Naive thymus-derived CD4-positive, alpha-beta T cell (primary cell): Measurements from ENCODE around the gene SYNC. TPM values are rescaled to one million over a fixed set of nuclear protein-coding genes. Genes with fewer than 3 reads are reported as not detected.

Experiments
- ATAC-seq: fragments of 150-1000 bp; cut with Tn5 transposase; 2 replicates; pipeline ENCODE4 v1.10.0; 2021; ENCODE audit warnings: mild to moderate bottlenecking, moderate library complexity
- CTCF ChIA-PET: fragments of 350-600 bp; sonication (Branson Sonifier 250); formaldehyde crosslinking; loops from one replicate; lab custom pipeline; 2021; ENCODE audit warnings: antibody characterized with exemption; lab: Charles Lee
- POLR2A ChIA-PET: fragments of 350-600 bp; sonication (Branson Sonifier 250); formaldehyde crosslinking; loops from one replicate; lab custom pipeline; 2021; ENCODE audit warnings: antibody characterized with exemption, inconsistent platforms; lab: Charles Lee
- DNase-seq, 9 donors: peaks; one replicate each; pipeline versions ENCODE4 v3.0.0 to v3.0.0-alpha.2; 2020 to 2022; ENCODE audit warnings: mixed read lengths in 1 of 9
- H3K27ac ChIP-seq: one replicate; pipeline ENCODE4 v1.7.0; 2013; ENCODE audit warnings: mild to moderate bottlenecking, low read depth, low read length, moderate library complexity
- H3K27me3 ChIP-seq, 2 donors: one replicate each; pipeline ENCODE4 v1.7.0; 2013; ENCODE audit warnings: low read length in 2 of 2, mild to moderate bottlenecking in 2 of 2, moderate library complexity in 2 of 2; ENCODE audit not compliant: control insufficient read depth in 2 of 2, insufficient read depth in 2 of 2
- H3K36me3 ChIP-seq, 3 experiments: 1 replicate in 2 of 3; 2 replicates in 1 of 3; pipeline ENCODE4 v1.7.0; 2013; ENCODE audit warnings: low read length in 3 of 3, mild to moderate bottlenecking in 3 of 3, moderate library complexity in 1 of 3; ENCODE audit not compliant: insufficient read depth in 3 of 3, control insufficient read depth in 2 of 3
- H3K4me1 ChIP-seq, 2 donors: one replicate each; pipeline ENCODE4 v1.7.0; 2013; ENCODE audit warnings: low read length in 2 of 2, mild to moderate bottlenecking in 2 of 2, moderate library complexity in 1 of 2; ENCODE audit not compliant: control insufficient read depth in 2 of 2, insufficient read depth in 2 of 2
- H3K4me3 ChIP-seq: 2 replicates; pipeline ENCODE4 v1.7.0; 2013; ENCODE audit warnings: mild to moderate bottlenecking, low read length
- H3K9me3 ChIP-seq, 3 experiments: 1 replicate in 2 of 3; 2 replicates in 1 of 3; pipeline ENCODE4 v1.7.0; 2013; ENCODE audit warnings: low read length in 3 of 3; ENCODE audit not compliant: control insufficient read depth in 2 of 3
- H3K27ac Mint-ChIP-seq, 9 donors: one replicate each; pipeline ENCODE4 v1.8.0; 2020 to 2022; ENCODE audit warnings: mixed read lengths in 9 of 9, mild to moderate bottlenecking in 8 of 9, moderate library complexity in 5 of 9, inconsistent platforms in 2 of 9
- H3K27me3 Mint-ChIP-seq, 5 donors: one replicate each; pipeline ENCODE4 v1.8.0; 2021 to 2022; ENCODE audit warnings: mixed read lengths in 5 of 5, mild to moderate bottlenecking in 1 of 5
- H3K36me3 Mint-ChIP-seq, 5 donors: one replicate each; pipeline ENCODE4 v1.8.0; 2020 to 2022; ENCODE audit warnings: mixed read lengths in 5 of 5, mild to moderate bottlenecking in 3 of 5, inconsistent platforms in 1 of 5
- H3K4me1 Mint-ChIP-seq, 7 donors: one replicate each; pipeline ENCODE4 v1.8.0; 2020 to 2022; ENCODE audit warnings: mixed read lengths in 7 of 7, mild to moderate bottlenecking in 3 of 7, inconsistent platforms in 1 of 7
- H3K4me3 Mint-ChIP-seq, 10 donors: one replicate each; pipeline ENCODE4 v1.8.0; 2020 to 2022; ENCODE audit warnings: mild to moderate bottlenecking in 10 of 10, mixed read lengths in 10 of 10, moderate library complexity in 6 of 10, inconsistent platforms in 2 of 10
- H3K9me3 Mint-ChIP-seq, 11 donors: one replicate each; pipeline ENCODE4 v1.8.0; 2020 to 2022; ENCODE audit warnings: mixed read lengths in 11 of 11, mild to moderate bottlenecking in 4 of 11, inconsistent platforms in 1 of 11, moderate library complexity in 1 of 11
- intact Hi-C, 2 donors: fragments of 100-400 bp; cut with micrococcal nuclease; formaldehyde crosslinking; loops; one replicate each; pipeline ENCODE4 v1.15.1; 2023
- polyA plus RNA-seq, 2 donors: library from polyadenylated mRNA; unstranded; fragments of 300-500 nt; fragmentation: Illumina TruSeq; gene quantifications; one replicate each; pipeline ENCODE4 v1.2.3, GENCODE V29; 2021
- total RNA-seq, 6 experiments: library from RNA in 5 of 6; stranded (reverse) in 5 of 6; gene quantifications; 1 replicate in 5 of 6; 2 replicates in 1 of 6; pipeline ENCODE4 v1.2.3 and lab custom pipeline; 2021 to 2026

SYNC gene
- total and polyA plus RNA-seq, 7 experiments from 2014 or later, result not detected

DNA sequence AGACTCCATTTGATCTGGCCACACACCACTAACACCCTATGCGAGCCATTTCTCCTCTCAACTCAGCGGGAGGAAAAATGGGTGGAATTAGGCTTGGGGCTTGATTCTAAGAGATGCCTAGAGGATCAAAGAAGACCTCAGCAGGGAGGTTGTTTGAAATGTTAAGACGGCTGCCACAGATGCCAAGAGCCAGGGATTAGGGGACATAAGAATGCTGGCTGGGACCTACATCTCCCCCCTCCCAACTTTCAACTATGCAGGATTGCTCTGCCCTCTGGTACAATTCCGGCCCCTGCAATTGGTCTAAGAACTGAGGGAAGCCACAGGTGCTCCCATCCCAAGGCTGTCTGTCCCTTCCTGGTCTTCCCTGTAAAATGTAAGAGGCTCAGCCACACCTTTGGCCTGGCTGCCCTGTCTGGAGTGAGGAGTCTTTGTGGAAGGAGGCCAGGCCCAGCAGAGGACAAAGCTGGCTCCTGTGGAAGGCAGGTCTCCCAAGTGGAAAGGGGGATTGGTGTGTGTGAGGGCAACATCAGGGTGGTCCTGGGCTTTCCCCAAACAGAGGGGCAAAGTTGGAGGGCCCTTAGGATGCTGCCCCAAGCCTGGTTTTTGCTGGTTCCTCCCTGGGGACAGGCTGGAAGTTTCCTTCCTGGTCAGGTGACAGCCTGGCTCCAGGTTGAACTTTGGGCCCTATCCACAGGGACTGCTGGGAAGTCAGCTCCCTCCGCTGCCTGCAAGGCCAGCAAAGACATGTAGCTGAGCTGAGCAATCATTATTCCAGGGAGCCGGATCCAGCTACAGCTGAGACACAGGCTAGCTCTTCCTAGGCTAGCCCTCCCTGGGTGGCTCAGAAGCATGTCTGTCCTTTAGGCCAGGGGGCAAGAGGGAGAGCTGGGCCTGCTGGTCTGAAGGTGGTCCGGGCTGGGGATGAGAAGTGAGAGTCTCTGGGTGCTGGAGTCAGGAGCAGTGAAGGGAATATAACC is 34.5 kb upstream of the SYNC start:
- Histone ChIP-seq H3K36me3 (no peaks in the 10 kb centered on the region), H3K4me3 (no peak overlapping the region), H3K27me3 (peaks cover 0 to 14% of the 10 kb centered on the region in 2 donors), H3K27ac (no peak overlapping the region), H3K9me3 (no peaks in the 10 kb centered on the region), H3K4me1 (no peaks in the 10 kb centered on the region)
- intact Hi-C loops, result no loop called here
- no peak for ATAC-seq
- ChIA-PET CTCF (interaction anchor here (0.7 kb wide), 1 partner anchor 326 kb away, joined by 3 read pairs; no protein-coding TSS in a partner anchor), POLR2A (no interaction called here)
- Mint-ChIP-seq H3K27ac (peak overlapping the region in 1 of 9 donors; percentile 35), H3K4me3 (no peak overlapping the region), H3K9me3 (no peaks in the 10 kb centered on the region), H3K4me1 (peaks cover 0 to 3% (median 0%) of the 10 kb centered on the region in 7 donors), H3K27me3 (peaks cover 3 to 25% (median 11%) of the 10 kb centered on the region in 5 donors), H3K36me3 (no peaks in the 10 kb centered on the region)
- DNase-seq, result no peak

DNA sequence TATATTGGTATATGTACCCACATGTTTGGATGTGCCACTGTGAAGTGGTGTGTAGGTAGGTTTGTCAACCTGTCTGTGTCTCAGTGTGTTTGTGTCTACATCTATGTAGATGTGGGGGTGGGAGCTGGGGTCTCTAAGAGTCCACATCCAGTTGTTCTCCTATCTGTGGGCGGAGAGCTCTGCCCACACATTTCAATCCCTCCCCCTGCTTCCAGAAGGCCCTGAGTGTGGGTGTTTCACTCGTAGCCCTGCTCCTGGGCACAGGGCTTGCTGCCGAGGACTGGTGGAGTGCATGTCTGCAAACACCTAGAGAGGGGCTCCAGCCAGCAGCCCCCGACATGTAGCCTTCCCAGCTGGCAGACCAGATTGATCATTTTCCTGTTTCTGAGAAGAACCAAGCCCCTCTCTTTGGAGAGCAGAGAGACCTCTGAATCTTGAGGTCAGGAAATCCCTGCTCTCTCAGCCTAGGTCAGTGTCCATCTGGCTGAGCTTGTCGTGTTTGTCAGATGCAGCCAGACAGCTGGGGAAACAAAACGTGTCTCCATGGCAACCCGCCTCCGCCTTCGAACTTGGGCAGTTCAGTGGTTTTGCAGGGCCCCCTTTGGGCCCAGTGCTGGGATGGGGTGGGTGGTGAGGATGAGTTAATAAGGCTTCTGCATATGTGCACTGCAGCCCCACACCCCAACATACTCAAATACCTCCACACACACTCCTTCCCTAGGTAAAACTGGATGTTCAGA is 31.2 kb upstream of the SYNC start:
- intact Hi-C loops, result no loop called here
- Histone ChIP-seq H3K9me3 (no peaks in the 10 kb centered on the region), H3K27me3 (no peaks in the 10 kb centered on the region), H3K36me3 (no peaks in the 10 kb centered on the region), H3K4me3 (no peak overlapping the region), H3K4me1 (peaks cover 0 to 3% of the 10 kb centered on the region in 2 donors), H3K27ac (no peak overlapping the region)
- Mint-ChIP-seq H3K4me3 (no peak overlapping the region), H3K27ac (peak overlapping the region in 1 of 9 donors; percentile 60), H3K27me3 (peaks cover 0 to 13% (median 4%) of the 10 kb centered on the region in 5 donors), H3K9me3 (no peaks in the 10 kb centered on the region), H3K4me1 (peaks cover 2 to 10% (median 8%) of the 10 kb centered on the region in 7 donors), H3K36me3 (no peaks in the 10 kb centered on the region)
- CTCF ChIA-PET, result interaction anchor here (1.7 kb wide), 1 partner anchor 21 kb away, joined by 3 read pairs; no protein-coding TSS in a partner anchor
- ATAC-seq, result no peak
- POLR2A ChIA-PET, result no interaction called here
- DNase-seq, result no peak

DNA sequence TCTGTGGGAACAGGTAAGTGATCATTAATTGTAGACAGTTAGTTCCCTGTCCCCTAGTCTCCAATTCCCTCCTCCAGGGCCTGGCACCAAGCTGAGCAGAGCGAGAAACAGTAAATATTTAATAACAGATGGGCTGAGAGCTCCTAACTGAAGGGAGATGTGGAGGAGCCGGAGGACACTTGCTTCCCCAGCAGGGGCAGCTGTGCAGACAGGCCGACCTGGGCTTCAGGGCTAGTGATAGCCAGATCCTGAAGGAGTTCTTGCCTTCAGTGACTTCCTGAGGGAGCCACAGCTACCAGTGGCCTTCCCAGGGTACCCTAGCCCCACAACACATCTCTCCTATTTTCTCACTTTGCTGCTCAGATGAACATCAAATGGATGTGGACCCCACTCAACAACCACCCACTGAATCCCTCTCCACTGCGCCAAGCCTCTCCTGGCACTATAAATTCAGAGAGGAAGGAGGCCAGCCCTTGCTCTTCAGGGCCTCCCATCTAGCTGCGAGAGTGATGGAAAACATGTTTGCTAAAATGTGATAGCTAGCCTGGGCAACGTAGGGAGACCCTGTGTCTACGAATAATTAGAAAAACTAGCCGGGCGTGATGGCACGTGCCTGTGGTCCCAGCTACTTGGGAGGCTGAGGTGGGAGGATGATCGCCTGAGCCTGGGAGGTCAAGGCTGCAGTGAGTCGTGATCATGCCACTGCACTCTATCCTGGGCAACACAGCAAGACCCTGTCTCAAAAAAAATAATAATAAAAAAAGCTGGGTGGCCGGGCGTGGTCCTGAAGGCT is 26.9 kb upstream of the SYNC start:
- ChIA-PET POLR2A (no interaction called here), CTCF (no interaction called here)
- intact Hi-C loops, result no loop called here
- H3K4me3 ChIP-seq, result no peak overlapping the region
- H3K36me3 Mint-ChIP-seq, result peaks cover 0 to 1% (median 0%) of the 10 kb centered on the region in 5 donors
- H3K36me3 ChIP-seq, result no peaks in the 10 kb centered on the region
- H3K27me3 ChIP-seq, result no peaks in the 10 kb centered on the region
- DNase-seq, result no peak
- no peak for ATAC-seq
- peaks cover 0 to 2% (median 0%) of the 10 kb centered on the region in 11 donors for H3K9me3 Mint-ChIP-seq
- no peak overlapping the region for H3K4me3 Mint-ChIP-seq
- H3K4me1 Mint-ChIP-seq, result peaks cover 8 to 23% (median 14%) of the 10 kb centered on the region in 7 donors
- no peak overlapping the region for H3K27ac ChIP-seq
- H3K9me3 ChIP-seq, result no peaks in the 10 kb centered on the region
- peaks cover 0 to 3% of the 10 kb centered on the region in 2 donors for H3K4me1 ChIP-seq
- H3K27ac Mint-ChIP-seq, result no peak overlapping the region
- H3K27me3 Mint-ChIP-seq, result peaks cover 0 to 5% (median 0%) of the 10 kb centered on the region in 5 donors

DNA sequence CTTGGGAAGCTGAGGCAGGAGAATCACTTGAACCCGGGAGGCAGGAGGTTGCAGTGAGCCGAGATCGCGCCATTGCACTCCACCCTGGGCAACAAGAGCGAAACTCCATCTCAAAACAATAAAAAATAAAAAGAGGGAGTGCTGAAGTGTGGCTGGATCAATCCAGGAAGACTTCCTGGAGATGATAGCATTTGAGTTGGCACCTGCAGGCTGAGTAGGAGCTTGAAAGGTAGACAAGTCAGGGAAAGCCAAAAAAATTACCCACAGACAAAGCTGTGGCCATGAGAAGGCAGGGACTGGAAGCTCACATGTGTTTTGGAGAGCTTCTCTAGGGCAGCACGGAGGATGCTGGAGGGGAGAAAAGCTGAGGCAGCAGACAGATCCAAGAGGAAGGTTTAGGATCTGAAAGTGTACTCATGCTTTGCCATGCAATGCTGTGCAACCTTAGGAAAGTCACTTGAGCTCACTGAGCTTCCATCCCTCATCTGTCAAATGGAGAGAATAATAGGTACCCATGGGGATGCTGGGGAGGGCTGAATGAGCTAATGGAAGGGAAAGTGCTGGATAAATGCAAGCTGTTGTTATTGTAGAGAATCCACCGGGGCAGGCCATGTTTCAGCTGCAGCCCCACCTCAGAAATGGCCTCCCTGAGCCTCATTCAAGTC is 26.0 kb upstream of the SYNC start:
- peaks cover 0 to 5% (median 0%) of the 10 kb centered on the region in 5 donors for H3K27me3 Mint-ChIP-seq
- H3K4me3 Mint-ChIP-seq, result no peak overlapping the region
- DNase-seq (no peak), ATAC-seq (no peak)
- H3K4me3 ChIP-seq, result no peak overlapping the region
- no peaks in the 10 kb centered on the region for H3K9me3 ChIP-seq
- peaks cover 0 to 2% (median 0%) of the 10 kb centered on the region in 11 donors for H3K9me3 Mint-ChIP-seq
- H3K36me3 ChIP-seq, result no peaks in the 10 kb centered on the region
- H3K4me1 Mint-ChIP-seq, result peaks cover 8 to 24% (median 14%) of the 10 kb centered on the region in 7 donors
- CTCF ChIA-PET, result interaction anchor here (0.6 to 0.9 kb wide), 5 partner anchors 11 to 110 kb away, joined by 3 to 4 read pairs (median 3); no protein-coding TSS in a partner anchor
- no peak overlapping the region for H3K27ac ChIP-seq
- H3K27ac Mint-ChIP-seq, result peak overlapping the region in 1 of 9 donors; percentile 67
- H3K36me3 Mint-ChIP-seq, result peaks cover 0 to 1% (median 0%) of the 10 kb centered on the region in 5 donors
- peaks cover 0 to 3% of the 10 kb centered on the region in 2 donors for H3K4me1 ChIP-seq
- POLR2A ChIA-PET, result no interaction called here
- intact Hi-C loops, result no loop called here
- H3K27me3 ChIP-seq, result no peaks in the 10 kb centered on the region

DNA sequence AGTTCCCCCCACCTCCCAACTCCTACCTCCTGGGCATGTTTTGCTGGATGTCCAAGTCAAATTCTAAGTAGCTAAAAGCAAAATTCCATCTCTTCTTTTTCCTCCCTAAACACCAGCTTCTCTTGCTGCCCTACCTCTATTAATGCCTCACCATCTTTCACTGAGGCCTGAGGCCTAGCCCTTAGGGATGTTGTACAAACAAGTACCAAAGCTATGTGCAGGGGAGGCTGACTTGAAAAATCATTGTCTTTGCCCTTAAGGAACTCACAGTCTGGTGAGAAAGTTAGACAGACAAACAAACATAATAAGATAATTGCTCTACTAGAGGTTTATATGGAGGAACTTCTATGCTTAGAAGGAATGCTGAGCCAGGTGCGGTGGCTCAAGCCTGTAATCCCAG is 25.3 kb upstream of the SYNC start:
- Mint-ChIP-seq H3K4me3 (no peak overlapping the region), H3K9me3 (peaks cover 0 to 2% (median 0%) of the 10 kb centered on the region in 11 donors), H3K27ac (no peak overlapping the region), H3K27me3 (peaks cover 0 to 7% (median 0%) of the 10 kb centered on the region in 5 donors), H3K36me3 (peaks cover 0 to 1% (median 0%) of the 10 kb centered on the region in 5 donors), H3K4me1 (peaks cover 8 to 24% (median 14%) of the 10 kb centered on the region in 7 donors)
- H3K36me3 ChIP-seq, result no peaks in the 10 kb centered on the region
- no peak overlapping the region for H3K4me3 ChIP-seq
- ATAC-seq, result no peak
- H3K9me3 ChIP-seq, result no peaks in the 10 kb centered on the region
- intact Hi-C loops, result no loop called here
- peaks cover 0 to 3% of the 10 kb centered on the region in 2 donors for H3K4me1 ChIP-seq
- no peak for DNase-seq
- ChIA-PET CTCF (interaction anchor here (0.6 to 0.9 kb wide), 4 partner anchors 15 to 109 kb away, joined by 3 to 4 read pairs (median 3); no protein-coding TSS in a partner anchor), POLR2A (no interaction called here)
- no peaks in the 10 kb centered on the region for H3K27me3 ChIP-seq
- H3K27ac ChIP-seq, result no peak overlapping the region
